ENCODE results near the gene CTNND2.

- TF ChIP-seq CTCF (IDR thresholded peaks at IDR 0.05; ENCODE audit: low read length): no peak
- no peak for TF ChIP-seq EZH2 (optimal IDR thresholded peaks at IDR 0.05; ENCODE audit: low read depth, low read length)
- no peak for TF ChIP-seq EZH2phosphoT487 (IDR thresholded peaks at IDR 0.05; ENCODE audit: low read length)
Measured at GRCh38 chr5:11711932-11712331, 192.3 kb downstream of the CTNND2 start.
